GM12892 (cell line): ENCODE measurements around the gene SNX32.

Experiments used
- POLR2A ChIP-seq: IDR thresholded peaks from 2 replicates; pipeline ENCODE4 v1.6.1; 2011; ENCODE audit warnings: low read depth, low read length, control low read depth
- POLR2AphosphoS5 ChIP-seq: IDR thresholded peaks from 2 replicates; pipeline ENCODE4 v1.6.1; 2011; ENCODE audit warnings: low read depth, low read length, control low read depth

- TF ChIP-seq POLR2AphosphoS5 (no peak), POLR2A (peak; percentile 27)
These were observed 37.2 kb downstream of the SNX32 start for GRCh38 chr11:65870706-65871681.
